HEK293T (cell line): ENCODE results near the gene PCGF3.

Source experiments
- BHLHE40 ChIP-seq: fragments of 450-650 bp; IDR thresholded peaks from 2 replicates; pipeline ENCODE4 v1.6.1; 2016; ENCODE audit warnings: mild to moderate bottlenecking, moderate library complexity, borderline replicate concordance
- FOXA1 ChIP-seq: fragments of 450-650 bp; IDR thresholded peaks from 2 replicates; pipeline ENCODE4 v1.6.1; 2016; ENCODE audit warnings: mild to moderate bottlenecking
- FOXM1 ChIP-seq: fragments of 450-650 bp; IDR thresholded peaks from 2 replicates; pipeline ENCODE4 v1.6.1; 2017; ENCODE audit warnings: mild to moderate bottlenecking, borderline replicate concordance
- SUZ12 ChIP-seq: fragments of 450-650 bp; IDR thresholded peaks from 2 replicates; pipeline ENCODE4 v1.6.1; 2016; ENCODE audit warnings: mild to moderate bottlenecking

DNA sequence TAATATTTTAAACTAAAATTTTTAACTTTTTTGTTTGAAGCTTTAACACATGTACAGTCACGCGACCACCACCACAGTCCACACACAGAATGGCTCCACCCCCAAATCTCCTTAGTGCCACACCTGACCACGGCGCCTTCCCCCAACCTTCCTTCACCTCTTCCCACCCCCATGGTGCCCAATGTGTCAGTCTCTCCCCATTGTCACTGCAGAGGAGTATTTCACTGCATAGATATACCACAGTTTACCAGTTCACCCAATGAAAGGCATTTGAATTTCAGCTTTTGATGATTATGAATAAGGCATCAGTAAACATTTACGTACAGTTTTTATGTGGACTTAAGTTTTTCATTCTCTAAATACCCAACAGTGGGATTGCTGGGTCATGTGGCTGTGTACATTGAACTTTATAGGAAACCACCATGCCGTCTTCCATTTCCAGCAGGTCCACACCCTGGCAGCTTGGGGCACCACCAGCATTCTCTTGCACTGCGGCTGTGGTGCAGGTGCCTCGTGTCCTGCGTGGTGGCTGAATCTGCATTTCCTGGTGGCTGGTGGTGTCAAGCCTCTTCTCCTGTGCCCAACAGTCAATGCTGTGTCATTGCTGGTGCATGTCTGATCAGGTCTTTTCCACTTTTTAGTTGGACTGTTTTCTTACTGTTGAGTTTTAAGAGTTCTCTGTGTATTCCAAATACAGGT lies 71.3 kb downstream of the PCGF3 start:
- TF ChIP-seq FOXA1 (no peak), SUZ12 (no peak), BHLHE40 (no peak), FOXM1 (no peak)
